GM18861 (cell line): ENCODE measurements around the gene PCNX2.
A peak's percentile ranks its signal among the peaks of the same experiment; 100 is the strongest.

Source experiments
- ATAC-seq: cut with Tn5 transposase; IDR thresholded peaks from one replicate; pipeline ENCODE4 v1.9.1; 2021; ENCODE audit not compliant: unreplicated experiment

PCNX2 gene

GRCh38 chr1:232970508-232970907 lies 325.0 kb downstream of the PCNX2 start:
- ATAC-seq: no peak

- ATAC-seq: no peak
Observed at GRCh38 chr1:232969799-232970198, 325.7 kb downstream of the PCNX2 start.

- ATAC-seq: no peak
Observed at GRCh38 chr1:232968965-232969364, 326.6 kb downstream of the PCNX2 start.

DNA sequence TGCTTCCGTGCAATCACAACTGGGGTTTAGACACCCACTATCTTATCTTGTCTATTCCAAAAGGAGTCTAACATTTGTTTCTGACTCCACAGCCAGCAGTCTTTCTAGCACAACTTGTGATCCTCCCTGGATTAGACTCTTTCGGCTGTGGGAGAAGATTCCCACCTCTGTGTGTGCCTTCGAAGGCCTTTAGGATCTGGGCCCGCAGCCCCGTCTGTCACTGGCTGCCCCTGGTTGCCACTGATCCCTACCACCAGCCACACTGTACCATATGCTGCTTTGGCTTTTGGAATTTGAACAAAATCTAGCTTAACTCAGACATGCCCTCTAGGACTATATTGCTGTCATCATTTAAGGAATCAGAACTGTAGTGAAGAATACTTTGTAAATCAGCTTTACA lies 327.1 kb downstream of the PCNX2 start:
- ATAC-seq: no peak

- ATAC-seq: no peak
Observed at GRCh38 chr1:232966663-232967062, 328.9 kb downstream of the PCNX2 start.

DNA sequence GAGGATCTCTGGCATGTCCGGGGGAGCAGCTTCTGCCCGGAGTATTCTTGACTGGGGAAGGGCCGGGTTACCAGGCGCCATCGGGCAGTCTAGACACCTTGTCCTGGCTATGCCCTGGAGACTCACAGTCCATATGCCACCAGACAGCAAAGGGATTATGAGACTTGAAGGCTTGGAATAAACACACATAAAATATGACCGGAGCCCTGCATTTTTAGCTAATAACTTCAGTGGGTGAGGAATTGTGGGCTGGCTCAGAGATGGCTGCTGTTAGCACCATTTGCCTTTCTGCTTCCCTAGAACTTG lies 329.7 kb downstream of the PCNX2 start:
- ATAC-seq: no peak

DNA sequence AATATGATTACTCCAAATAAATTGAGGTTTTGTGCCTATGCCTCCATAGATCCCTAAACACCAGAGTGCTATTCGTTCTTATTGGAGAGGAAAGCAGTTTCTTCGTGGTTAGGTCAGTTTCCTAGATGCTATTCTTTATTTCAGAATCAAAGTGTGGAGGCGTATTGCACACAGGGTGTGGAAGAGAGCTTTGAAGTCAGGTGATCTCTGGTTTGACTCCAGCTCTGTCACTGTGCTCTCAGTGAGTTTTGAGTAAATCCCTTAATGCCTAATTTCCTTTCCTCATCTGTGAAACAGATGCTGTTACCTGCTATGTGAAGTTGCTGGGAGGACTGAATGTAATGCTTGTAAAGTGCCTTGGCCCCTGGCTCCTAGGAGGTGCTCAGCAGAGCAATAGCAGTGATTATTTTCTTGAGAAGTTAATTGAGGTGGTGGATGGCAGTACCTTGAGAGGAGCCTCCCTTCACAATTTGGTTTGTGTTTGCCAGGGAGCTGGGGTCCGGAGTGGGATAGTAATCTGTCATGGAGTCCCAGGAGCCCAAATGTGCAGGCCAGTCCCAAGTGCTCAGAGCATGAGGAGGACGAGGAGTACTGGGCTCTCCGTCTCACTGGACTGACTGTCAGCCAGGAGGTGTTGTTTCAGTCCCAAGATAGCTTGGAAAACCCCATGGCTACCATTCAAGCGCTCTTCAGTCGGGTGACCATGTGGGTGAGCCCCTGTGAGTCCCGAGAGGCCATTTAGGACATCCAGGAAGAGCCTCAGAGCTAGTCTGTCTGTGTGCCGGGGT lies 330.2 kb downstream of the PCNX2 start:
- no peak for ATAC-seq

GRCh38 chr1:232964601-232965000 lies 330.9 kb downstream of the PCNX2 start:
- ATAC-seq: no peak

DNA sequence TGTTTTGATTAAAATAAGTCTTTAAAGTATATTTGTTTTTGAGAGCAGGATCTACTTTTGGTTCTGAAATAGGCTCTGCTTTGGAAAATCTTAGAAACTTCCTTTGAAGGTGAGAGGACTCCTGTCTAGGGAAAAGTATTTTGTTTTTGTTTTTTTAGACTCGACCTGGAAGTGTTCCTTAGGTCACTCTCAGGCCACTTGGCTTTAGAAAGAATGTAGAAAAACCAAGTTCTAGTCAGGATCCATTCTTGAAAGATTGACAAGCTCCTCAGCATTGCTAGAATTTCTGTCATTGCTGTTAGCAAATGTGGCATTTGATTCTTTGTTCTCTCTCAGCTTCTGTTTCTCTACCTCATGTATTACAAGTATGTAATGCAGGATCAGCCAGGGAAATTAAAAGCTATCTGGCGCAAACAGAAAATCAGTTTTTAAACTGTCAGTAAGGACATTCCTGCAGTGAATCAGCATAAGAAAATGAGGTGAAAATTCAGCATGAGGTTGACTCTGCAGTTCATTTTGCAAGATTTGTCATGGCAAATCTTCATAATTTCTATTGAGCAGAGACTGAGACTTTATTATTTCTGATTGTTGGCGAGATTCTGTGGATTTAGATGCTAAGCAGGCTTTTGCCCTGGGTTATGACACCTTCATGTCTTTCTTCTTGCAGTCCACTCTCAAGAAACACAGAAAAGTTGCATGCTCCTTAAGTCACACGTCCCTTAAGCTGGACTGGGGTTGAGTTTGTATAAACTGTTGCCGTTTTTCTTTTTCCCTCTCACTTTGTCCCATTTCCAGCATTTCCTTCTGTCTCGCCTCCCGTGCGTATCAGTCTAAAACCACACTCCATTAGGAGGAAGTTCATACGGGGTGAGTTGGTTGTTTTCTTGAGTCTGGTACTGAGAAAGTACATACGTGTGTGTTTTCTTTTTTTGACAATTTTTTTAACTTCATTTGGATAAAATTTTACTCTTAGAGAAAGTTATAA lies 332.5 kb downstream of the PCNX2 start:
- no peak for ATAC-seq

DNA sequence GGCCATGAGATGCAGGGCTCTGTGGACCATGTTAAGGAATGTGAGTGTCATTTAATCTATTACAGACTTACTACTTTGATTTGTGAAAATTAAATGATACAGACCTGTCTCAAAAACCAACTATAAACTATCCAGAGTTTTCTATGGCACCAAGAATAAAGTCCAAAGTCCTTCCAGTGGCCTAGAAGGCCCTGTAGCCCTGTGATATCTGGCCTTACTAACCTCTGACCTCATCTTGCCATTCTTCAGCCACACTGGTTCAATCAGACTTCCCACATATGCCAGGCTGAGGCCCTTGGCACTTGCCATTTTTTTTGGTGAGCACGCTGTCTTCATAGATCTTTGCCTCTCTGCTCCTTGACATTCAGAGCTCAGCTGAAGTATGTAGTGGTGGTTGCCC lies 337.5 kb downstream of the PCNX2 start:
- ATAC-seq: no peak

DNA sequence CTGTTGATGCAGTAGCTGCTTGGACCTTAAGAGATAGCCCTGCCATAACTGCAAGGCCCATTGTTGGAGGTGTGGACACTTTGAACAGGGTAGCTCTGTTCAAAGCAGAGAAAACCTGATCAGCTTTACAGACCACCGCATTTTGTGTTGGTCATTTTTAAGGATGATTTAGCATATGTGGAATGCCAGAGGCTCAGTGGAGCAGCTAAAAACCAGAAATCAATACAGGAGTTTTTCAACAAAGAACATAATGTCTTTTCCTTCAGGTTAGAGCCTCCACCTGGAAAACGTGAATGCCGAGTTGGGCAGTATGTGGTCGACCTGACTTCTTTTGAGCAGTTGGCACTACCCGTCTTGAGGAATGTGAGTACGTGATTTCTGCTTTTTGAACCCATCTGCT lies 339.4 kb downstream of the PCNX2 start:
- ATAC-seq: no peak

GRCh38 chr1:232954594-232955365 lies 340.7 kb downstream of the PCNX2 start:
- no peak for ATAC-seq

DNA sequence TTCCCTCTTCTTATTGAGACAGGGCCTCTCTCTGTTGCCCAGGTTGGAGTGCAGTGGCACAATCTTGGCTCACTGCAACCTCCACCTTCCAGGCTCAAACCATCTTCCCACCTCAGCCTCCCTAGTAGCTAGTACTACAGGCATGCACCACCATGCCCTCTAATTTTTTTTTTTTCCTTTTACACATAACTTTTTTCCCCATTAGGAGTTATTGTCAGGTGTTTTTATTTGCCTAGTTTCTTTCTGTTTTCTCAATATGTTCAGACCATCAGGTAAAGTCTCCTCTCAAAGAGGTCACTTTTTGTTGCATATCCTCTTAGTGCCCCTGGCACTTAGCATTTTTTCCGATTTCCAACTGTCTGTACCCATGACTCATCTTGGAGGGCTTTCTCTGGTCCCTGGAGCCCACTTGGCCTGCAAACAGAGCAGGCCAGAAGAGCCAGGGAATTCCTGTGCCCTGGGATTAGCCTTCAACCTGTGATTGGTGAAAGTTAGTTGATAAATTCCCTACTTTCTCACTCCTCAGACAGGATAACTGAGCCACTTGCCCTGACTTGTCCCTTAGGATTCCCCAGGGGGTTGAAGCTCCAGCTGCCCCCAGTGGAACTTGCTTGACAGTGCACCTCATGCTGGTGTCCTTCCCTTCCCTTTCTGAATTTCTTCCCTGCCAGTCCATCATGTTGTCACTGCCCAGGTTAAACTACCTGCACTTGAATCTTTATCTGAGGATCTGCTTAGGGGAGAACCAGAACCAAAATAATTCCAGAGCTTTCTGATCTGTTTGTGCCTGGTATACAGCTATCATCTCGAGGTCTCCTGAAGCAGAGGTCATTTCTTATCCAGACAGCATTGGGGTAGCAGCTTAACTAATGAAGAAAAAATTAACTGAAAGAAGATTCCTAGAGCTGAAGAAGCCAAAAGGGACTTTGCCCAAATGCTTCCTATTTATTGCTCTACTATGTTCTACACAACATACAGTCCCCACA lies 342.7 kb downstream of the PCNX2 start:
- peak; percentile 46 for ATAC-seq

DNA sequence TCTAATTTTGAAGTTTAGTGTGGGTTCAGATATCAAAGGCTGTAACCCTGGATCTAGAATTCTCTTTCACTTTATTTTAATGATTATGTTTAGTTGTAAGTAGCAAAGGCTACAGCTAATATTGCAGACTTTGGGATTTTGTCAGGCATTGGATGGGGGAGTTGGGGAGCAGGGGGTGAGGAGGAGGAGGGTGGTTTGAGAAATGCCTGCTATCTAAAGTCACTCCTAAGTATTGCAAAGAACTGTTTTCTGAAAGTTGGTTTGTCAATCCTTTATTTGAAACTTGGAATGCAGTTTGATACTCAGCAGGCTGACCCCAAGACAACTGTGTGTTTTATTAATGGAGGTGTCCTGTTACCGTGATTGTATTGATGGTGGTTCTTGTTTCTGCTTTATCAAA lies 343.9 kb downstream of the PCNX2 start:
- no peak for ATAC-seq

DNA sequence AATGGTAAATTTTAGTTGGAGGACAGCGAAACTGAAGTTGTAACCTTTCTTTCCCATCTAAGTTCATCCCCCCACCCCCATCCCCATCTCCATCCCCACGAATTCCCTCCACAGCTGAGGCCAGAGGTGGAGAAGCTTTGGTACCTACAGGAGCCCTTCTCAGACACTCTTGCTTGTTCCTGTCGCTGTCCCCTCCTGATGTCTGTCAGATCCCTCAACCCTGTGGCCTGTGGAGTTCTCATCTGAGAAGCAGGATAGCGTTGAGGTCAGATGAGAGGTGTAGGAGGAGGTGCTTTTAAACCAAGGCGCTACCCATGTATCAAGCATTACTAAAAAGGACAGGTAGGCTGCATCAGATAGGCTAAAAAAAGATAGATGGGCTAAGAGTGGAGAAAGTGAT lies 344.3 kb downstream of the PCNX2 start:
- no peak for ATAC-seq

DNA sequence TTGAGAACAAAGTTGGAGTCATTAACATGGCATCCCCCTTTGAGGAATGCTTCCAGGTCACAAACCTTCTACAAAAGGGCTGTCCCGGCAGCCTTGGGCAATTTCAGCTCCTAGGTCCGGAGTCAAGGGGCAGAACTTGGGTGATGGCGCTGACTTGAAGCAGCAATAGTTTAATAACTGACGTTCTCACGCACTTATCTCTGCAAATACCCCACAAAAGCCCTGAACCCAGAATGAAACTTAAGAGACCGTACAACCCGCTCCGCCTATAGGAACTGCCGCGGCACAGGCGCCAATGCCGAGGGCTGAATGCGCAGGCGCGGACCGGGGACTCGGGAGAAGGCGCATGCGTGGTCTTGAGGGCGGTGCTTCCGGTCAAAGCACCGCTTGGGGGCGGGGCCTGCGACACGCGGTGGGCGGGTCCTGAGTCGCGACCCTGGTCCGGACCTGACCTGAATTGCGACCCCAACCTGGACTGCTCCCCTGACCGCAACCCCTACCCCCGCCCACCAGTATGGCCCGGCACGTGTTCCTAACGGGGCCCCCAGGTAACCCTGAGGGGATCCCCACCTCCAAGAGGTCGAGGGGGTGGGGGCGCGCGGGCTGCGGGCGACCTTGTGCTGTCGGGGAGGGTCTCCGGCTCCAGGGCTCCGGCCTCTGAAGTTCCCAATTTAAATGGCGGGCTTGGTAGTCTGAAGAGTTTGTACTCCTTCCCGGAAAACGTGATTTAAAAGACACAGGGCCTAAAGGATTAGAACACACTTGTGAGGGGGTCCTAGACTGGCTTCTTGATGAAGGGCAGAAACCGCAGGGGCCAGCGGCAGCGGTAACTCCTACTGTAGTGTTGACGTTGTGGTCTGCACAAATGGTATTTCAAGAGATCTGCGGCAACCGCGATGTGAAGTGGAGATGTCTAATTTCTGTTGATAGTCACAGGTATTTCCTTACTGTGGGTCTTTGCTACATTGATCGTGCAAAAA lies 345.0 kb downstream of the PCNX2 start, which contains the start of gene NTPCR:
NTPCR (plus strand) TSS at position 415 of the 980 bp plus-strand sequence; CDS start at position 515, 100 bp downstream.
- ATAC-seq: peak; percentile 73

DNA sequence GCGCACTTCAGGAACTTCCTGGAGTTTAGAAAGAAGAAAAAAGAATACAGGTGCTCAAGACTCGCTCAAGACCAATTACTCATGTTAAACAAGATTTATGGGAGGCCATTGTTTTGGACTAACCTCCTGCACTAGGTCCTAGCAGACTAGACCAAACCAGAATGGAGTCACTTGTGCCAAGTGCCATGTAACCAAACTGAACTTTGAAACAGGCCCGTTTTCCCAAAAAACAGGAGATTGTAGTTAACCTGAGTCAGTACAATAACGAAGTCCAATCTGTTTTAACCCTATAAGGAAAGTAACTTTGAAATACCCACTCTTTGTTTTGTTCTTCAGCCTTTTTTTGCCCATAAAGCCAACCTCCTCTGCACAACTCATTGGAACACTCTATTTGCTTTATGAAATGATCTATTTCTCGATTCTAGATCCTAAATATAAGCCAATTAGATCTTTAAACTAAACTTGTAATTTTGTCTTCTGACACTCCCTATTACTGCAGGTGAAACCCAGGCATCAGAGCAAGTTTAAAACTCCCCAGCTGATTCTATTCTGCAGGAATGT lies 345.8 kb downstream of the PCNX2 start:
- no peak for ATAC-seq

DNA sequence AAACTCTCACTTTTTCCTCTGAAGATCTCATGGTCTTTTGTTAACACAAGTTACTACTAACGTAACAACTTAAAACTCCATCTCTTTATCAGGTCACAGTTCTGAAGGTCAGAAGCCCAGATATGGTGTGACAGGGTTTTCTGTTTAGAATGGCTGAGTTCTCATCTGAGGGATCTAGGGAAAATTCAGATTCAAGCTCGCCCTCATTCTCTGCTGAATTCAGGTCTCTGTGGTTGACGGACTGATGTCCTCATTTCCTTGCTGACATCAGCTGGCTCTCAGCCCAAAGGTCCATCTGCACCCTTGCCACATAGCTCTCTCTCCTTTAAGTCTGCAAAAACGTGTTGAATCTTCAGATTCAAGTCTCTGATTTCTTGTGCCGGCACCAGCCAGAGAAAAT lies 351.2 kb downstream of the PCNX2 start:
- no peak for ATAC-seq
